HG02943 (cell line): Measurements from ENCODE around the gene UTS2R.
"Not testable (repeated sequence)": the region's sequence is repeated elsewhere in the genome, so short reads cannot be mapped to it uniquely, and the experiment has no call there.

Source experiments
- ATAC-seq: cut with Tn5 transposase; IDR thresholded peaks from one replicate; pipeline ENCODE4 v1.9.1; 2021; ENCODE audit warnings: mild to moderate bottlenecking, low read depth, moderate library complexity; ENCODE audit not compliant: unreplicated experiment

UTS2R gene

DNA sequence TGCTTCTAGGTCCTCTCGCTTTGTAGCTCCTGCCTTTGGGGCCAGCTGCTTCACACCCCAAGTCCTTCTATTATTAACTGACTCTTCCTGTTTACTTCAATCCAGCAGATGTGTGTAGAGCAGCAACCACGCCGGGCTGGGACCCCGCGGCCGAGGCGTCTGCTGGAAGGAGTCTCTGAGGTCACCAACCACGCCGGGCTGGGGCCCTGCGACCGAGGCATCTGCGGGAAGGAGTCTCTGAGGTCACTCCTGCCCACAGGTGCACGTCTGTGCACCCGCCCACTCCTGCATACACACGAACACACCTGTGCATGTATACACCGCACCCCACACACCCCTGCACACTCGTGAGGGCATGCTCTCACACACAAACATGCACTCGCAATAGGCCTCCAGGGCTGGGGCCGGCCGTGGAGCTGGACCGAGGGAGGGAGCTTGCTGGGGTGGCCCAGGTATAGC, 20.3 kb upstream of the UTS2R start:
- ATAC-seq, result no peak

DNA sequence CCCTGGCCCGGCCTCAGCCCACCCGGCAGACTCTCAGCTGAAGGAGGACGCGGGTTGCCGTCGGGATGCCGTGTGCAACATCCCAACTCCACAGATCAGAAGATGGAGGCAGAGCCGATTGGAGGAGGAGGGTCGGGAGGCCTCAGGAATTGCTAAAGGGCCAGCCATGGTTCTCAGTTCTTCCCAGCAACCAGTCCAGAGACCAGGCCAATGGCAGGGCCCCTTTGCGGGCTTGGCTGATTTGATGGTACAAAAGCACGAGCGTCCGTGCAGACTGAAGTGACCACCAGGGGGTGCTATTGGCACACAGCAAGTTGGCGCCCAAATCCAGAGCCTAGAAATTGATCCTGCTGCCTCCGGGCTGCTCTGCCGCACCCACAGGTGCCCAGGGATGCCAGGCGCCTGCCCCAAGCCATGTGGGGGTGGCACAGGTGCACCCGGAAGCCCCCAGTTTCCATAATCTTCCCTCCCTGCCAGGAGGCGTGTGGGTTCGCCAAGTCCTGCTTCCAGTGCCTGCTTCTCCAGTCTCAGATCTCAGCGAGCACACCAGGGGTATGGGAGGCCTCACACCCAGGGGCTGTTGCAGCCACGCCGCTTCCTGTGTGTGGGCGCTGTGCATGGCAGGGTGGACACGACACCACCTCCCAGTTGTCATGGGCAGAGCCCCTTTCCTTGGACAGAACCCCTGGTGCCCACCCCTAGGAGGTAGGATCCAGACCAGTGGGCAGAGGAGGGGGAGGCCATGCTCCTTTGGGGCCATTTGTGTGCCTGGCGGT, 19.7 kb upstream of the UTS2R start:
- no peak for ATAC-seq

DNA sequence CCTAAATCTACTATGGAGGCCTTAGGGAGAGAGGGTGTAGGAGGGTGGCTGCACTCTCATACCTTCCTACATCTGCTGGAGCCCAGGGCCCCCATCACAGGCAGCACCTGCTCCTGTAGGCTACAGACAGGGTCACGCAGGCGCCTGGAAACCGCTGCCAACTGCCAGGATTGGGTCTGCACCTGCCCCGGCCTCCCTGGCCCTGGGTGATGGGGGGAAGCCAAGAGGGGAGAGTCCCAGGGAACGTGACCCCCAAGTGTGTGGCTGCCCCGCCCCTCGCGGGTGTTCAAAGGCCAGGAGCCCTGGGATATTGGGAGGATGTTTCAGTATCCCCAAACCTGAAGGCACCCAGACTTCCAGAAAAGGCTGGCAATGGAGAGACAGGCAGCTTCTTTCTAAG, 18.1 kb upstream of the UTS2R start:
- no peak for ATAC-seq

DNA sequence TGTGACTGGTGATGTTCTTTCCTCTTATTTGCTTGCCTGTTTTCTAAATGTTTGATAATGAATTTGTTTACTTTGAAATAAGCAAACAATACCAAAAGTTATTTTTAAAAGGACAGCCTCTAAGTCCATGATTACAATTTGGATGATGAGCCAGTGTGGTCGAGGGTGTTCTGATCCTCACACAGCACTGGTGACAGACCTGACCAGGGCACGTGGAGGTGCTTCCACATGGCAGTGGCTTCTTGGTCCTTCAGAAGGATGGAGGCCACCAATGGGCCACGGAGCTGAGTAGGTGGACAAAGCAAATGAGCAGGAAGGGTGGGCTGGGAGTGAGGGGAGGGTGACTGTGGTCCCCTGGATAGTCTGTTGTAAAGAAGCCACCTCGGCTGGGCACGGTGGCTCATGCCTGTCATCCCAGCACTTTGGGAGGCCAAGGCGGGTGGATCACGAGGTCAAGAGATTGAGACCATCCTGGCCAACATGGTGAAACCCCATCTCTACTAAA, 16.7 kb upstream of the UTS2R start:
- no peak for ATAC-seq

DNA sequence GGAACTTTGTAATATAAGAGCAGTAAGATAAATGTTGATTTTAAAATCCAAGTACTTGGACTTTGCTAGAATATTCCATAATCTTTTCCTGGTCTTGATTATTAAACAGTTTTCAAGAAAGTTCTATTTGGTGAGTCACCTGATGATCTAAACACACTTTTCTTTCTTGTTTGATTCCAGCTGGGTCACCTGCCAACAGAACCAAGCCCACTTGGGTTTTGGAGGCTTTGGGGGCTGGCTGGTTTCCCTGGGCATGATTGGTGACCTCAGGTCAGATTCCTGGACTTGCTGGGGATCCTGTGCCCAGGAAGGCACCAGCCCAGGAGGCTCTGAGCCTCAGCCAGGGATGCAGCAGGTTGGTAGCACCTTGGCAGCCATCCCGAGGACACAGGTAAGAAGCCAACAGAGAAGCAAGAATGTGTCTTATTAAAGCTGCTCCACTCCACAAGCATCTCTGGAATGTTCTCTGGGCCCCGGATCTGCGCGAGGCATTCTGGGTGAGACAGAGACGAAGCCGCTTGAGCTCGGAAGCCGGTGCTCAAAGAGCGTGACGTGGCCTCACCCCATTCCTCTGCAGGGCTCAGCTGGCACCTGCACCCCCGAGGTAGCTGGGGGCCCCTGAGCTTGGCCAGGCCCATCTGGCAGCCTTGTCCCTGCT, 15.7 kb upstream of the UTS2R start:
- no peak for ATAC-seq

DNA sequence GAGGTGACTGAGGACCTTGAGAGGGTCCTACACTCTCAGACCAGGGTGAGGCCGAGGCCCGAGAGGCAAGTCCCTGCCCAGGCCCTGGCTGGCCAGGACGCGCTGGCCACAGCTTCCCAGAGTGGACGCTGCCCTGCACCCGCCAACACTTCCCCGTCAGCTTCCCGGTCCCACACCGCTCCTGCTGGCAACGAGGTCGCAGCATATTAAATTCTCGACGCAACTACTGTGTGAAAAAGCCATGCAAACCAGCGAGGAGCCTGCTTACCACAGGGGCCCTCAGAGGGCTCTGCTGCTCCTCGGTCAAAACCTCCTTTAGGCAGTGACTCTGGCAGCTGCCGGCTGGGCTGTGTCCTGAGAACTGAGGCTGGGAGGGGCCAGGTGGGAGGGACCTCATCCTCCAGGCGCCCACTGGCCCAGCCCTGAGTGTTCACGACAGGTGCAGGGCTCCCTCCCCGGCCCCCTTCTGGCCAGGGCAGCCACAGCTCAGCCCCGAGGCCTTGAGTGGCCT, 14.7 kb upstream of the UTS2R start:
- no peak for ATAC-seq

DNA sequence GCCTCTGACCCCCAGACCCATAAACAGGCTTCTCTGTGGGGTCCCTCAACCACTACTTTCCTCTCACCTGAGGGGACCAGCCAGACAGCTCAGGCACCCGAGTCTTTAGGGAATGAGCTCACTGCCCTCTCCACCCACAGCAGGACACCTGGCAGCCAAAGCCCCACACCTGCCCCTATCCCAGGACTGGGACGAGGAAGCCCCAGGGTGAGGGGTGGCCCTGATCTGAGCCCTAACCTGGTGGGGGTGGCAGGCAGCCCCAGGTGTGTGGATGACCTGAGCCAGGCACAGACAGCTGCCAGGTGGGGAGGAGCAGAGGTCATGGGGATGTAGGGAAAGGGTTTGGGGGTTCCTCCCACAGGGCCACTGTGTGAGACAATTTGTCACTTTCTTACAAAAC, 14.2 kb upstream of the UTS2R start:
- no peak for ATAC-seq

DNA sequence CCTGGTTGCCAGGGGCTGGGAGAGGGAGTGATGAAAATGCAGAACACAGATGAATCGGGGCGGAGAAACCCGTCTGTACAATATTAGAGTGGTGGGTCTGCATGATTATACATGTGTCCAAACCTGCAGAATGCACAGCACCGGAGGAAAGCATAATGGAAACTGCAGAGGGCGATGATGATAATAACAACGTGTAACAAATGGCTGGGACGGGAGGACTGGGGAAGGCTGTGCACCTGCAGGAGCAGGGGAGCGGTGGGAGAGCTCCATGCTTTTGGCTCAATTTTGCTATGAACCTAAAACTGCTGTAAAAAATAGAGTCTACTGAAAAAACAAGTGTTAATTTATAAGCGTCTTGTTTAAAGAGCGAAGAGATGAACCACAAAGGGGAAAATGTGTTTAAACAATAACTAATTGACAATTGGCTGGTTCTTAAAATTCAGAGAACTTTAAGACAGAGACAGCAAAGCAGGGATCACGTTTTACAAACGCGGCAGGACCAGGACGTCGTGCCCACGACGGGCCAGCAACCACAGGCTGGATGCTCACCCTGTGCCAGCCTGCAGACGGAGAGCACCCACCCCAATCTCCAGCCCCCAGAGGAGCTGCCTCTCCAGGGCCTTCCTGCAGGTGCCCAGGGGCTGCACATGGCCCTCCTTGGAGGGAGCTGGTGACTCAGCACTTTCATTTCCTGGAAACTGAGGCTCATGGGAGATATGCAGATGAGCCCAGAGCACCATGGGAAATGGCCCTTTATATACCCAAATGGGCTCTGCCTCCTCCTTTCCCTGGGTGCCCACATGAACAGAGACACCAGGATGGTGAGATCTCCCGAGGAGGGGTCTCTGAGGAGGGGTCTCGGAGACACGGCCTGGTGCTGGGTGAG, 12.9 kb upstream of the UTS2R start, which contains the start of gene TEX19:
TEX19 (plus strand) TSS at position 783 of the 886 bp plus-strand sequence. CDS start 2,904 bp downstream, outside the sequence.
- no peak for ATAC-seq

DNA sequence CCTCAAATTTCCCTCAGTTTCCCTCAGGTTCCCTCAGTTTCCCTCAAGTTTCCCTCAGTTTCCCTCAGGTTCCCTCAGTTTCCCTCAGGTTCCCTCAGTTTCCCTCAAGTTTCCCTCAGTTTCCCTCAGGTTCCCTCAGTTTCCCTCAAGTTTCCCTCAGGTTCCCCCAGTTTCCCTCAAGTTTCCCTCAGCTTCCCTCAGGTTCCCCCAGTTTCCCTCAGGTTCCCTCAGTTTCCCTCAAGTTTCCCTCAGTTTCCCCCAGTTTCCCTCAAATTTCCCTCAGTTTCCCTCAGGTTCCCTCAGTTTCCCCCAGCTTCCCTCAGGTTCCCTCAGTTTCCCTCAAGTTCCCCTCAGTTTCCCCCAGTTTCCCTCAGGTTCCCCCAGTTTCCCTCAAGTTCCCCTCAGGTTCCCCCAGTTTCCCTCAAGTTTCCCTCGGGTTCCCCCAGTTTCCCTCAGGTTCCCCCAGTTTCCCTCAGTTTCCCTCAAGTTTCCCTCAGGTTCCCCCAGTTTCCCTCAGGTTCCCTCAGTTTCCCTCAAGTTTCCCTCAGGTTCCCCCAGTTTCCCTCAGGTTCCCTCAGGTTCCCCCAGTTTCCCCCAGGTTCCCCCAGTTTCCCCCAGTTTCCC, 12.0 kb upstream of the UTS2R start:
- not testable (repeated sequence) for ATAC-seq

DNA sequence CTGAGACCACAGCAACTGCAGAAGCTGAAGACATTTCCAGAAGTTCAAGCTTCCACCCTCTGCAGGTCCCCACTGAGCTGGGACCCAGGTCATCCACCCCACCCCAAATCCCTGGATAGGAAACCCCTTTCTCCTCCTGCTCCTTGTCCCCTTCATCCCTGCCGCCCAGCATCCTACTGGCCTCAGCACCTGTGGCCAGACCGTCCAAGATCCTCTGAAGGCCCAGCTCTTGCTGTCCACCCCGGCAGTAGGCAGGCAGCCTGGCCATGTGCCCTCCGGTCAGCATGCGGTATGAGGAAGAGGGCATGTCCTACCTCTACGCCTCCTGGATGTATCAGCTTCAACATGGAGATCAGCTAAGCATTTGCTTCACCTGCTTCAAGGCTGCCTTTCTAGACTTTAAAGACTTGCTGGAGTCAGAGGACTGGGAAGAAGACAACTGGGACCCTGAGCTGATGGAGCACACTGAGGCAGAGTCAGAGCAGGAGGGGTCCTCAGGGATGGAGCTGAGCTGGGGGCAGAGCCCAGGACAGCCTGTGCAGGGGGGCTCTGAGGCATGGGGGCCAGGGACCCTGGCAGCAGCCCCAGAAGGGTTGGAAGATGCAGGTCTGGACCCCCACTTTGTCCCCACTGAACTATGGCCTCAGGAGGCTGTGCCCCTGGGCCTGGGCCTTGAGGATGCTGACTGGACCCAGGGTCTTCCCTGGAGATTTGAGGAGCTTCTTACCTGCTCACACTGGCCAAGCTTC, 9.5 kb upstream of the UTS2R start:
- ATAC-seq, result no peak

DNA sequence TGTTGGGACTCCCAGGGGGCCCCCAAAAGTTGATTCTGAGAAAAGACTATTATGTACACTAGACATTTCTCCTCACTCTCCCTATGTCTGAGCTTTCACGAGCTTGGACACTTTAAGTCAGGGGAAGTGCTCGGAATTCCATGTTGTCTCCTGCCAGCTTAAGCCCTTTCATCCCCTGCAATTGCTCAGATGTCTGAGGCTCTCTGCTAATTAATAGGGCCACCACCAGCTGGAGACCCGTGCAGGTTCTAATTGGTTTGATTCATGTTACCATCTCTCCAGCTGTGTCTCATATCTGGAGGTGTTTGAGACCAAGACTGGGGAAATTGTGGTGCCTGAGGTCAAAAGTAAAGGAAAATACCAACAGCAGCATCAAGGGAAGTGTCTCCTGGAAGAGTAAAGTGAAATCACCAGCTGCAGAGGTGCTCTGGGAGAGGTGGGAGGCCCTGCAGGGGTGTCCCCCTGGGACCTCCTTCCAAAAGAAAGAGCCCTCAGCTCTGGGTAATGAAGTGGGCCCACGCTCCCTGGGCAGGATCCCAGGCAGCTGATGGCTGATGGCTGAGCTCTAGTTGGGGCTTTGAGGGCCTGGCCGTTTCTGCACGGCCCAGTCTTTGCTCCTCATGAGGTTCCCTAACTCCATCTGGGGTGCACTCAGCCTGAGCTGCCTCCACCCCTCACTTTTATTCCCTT, 5.8 kb upstream of the UTS2R start:
- ATAC-seq, result no peak

DNA sequence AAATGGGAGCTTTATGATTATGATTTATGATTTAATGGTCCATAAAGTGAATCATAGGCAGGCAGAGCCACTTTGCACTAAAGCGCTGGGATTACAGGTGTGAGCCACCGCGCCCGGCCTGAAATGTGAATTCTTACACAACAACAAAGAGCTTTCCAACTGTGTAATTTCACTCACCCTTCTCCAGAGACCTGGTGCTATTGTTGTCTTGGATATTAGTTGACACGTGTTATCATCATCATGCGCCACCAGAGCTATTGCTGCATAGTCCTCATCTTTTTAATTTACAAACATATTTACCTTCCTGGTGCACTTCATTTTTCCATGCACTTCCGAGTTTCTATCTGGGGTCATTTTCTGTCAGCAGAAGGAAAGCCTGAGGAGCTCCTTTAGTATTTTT, 4.8 kb upstream of the UTS2R start:
- no peak for ATAC-seq

DNA sequence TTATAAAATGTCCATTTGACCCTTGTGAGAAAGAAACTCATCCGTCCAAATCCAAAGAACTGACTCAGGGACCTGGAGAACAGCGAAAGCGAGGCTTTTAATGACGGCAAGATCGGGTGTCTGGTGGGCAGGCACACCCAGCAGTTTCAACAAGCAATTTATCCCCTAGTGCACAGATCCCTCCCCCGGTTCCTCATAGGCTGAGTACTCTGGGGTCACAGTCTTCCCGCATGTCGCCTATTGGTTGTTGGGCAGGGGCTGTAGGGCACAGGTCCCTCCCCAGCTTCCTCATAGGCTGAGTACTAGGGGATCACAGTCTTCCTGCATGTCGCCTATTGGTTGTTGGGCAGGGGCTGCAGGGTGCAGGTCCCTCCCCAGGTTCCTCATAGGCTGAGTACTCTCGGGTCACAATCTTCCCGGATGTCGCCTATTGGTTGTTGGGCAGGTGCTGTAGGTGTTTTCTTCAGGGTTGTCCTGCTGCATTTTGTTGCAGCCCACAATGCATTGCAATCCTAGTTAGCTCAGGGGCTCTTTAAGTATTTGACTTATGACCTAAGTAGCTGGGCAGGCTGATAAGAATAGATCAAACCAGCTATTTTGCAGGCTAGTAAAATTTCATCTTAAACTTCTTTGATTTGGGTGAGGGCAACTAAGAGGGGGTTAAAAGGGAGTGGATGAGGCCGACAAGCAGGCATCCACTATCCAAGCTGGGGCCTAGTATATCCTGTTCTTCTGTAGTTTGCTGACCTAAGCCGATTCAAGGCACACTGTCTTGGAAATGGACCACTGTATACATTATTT, 3.6 kb upstream of the UTS2R start:
- ATAC-seq, result no peak

DNA sequence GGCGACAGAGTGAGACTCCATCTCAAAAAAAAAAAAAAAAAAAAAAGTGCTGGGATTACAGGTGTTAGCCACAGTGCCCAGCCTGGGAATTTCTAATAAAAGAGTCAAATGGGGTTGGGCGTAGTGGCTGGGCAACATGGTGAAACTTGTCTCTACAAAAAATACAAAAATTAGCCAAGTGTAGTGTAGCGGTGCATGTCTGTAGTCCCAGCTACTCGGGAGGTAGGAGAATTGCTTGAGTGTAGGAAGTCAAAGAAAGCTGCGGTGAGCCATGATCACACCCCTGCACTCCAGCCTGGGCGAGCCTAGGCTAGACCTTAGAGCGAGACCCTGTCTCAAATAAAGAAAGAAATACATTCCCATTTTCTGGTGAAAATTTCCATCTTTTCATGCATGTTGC, 2.4 kb upstream of the UTS2R start:
- ATAC-seq, result no peak

DNA sequence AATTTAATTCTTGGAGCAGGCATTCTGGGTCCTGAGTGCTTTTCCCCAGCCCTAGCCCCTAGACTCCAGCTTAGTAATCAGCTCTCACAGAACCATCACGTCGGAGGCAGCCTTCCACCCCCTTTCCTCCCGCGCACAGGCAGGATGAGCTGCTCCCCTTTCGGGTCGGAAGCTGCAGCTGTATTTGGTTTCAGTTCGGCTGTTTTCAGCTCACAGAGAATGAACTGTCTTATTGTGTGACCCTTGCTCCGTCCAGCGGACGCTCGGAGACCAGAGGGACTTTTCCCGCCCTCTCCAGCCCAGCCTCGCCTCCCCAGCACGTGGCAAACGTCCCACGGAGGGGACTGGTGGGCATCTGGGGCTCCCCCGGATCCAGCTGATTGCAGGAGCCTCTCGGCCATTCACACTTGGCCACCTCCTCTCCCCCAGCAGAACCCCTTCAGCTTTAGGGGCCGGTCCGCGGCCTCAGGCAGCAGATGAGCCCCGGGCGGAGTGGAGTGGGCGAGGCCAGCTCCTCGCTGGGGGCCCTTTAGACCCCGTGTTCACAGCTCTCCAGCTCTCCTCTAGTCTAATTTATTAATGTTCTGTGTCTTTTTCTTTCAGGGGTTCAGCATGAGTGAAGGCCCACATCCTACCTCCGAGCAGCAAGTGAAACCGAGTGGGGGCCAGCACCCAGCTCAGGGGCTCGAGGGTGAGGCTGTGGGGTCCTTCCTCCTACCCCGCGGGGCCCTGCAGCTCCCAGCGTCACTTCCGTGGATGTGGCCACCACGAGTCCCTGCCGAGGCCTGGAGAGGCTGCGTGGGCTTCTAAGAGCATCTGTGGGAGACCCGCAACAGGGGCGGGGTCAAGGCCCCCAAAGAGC, 863 bp upstream of the UTS2R start:
- no peak for ATAC-seq

DNA sequence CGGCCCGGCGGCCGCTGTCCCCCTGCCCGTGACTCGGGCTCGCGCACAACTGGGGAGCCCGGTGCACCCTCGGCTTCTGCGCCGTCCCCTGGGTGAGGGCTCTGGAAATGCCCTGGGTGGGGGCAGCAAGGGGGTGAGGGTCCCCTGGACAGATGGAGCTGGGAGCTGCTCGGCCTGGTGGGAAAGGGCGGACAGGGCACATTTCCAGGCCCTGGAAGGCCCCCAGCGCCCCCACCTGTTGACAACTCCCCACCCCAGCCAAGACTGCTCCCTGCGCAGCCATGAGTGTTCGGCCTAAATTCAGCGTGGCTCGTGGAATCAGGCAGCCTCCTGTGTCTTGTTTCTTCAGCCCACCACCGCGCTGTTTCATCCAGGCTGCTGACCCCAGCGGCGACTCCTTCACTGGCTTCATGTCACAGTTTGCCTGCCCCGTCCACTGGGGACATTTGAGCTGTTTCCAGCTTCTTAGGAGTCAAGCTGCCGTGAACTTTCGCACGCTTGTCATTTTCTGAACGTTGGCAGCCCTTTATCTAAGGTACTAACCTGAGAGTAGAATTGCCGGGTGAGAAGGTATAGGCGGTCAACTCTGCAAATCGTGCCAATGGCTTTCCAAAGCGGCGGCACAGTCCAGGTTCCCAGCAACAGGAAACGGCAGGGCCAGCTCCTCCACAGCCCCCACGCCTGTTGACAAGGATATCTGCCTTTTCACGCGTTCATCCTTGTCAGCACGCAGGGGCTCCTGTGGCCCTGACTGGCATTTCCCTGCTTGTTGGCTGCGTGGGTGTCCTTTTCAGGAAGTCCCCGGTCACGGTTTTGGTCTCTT, 895 bp downstream of the UTS2R start:
- ATAC-seq, result no peak
